Daoy (cell line): Measurements from ENCODE around the gene ANKRD18A. TPM values are rescaled to one million over a fixed set of nuclear protein-coding genes. Genes with fewer than 3 reads are reported as not detected.

ENCODE experiments used
- DNase-seq: peaks from one replicate; pipeline ENCODE4 v3.0.0-alpha.2; 2015; ENCODE audit warnings: low read depth
- total RNA-seq: library from RNA; depleted of rRNA; stranded (reverse); fragments of >200 nt; shearing (Covaris generic); gene quantifications from 2 replicates; pipeline ENCODE4 v1.2.3, GENCODE V29; 2014; rRNA removed

The ANKRD18A gene
- total RNA-seq = 1.1 and 1.5 TPM in 2 replicates

DNA sequence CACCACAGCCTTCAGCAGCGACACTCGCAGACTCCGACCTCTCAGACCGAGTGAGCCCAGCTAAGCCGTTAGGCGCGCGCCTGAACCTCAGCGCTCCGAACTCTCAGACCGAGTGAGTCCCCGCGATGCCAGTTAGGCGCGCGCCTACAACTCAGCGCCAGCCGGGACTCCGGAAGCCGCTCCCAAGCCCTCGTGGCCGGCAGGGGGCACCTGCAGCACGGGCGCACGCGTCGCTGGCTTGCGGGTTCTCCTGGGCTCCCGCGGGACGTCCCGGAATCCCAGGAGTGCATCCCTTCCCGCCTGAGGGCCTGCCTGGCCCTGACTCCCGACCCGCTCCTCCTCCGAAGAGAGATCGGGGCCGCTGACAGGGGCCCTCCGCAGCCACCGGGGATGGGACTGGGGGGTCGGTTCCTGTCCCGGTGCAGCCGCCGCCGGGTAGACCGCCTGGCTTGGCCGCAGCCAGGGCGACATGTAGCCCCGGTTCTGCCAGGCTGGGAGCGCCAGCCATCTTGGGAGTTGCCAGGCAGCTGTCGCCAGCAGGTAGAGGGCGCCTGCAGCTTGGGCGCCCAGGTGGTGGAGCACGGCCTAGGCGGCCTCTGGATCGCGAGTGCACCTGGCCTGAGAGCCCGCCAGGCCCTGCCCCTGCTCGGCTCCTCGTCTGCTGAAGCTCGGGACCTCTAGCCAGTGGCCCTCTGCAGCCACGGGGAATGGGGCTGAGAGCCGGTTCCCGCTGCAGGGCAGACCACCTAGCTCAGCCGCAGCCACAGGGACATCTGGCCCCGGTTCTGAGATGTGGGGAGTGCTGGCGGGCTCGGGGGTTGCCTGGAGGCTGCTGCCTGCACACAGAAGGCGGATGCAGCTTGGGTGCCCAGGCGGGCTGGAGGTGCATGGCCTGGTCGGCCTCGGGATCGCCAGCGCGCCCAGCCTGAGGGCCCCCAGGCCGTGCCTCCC lies at the start of gene ANKRD18A:
Gene ANKRD18A (minus strand): TSS at position 114 of the 951 bp plus-strand sequence. CDS start 311 bp downstream, outside the sequence.
- DNase-seq = peak; percentile 98

DNA sequence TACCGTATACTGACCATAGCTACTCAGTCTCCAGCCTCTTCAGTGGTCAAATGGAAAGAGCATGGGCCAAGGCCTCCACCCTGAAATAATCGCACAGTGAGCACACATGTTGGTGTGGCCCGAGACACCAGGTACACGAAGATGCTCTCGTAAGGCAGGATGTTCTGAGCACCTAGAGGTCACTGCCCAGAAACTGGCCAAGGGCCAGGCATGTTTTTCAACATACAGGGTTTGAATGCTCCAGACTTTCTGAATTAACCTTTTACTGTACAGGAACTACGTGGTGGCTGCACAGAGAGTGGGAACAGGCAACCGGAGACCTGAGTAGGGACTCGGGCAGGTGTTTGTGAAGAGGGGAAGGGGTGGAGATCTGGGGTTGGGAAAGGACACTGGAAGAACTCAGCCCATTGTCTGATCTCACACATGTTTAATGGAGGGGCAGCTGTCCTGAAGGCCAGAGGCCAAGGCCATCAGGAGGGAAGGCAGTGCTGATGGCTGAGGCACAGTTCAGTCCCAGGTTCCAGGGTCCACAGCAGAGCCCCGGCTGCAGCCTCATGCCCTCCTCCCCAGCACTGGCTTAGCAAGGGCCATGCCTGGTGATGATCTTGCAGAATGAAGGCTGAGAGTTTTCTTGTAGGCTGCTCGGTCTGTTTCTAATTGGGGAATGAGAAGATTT lies 48.5 kb upstream of the ANKRD18A start:
- DNase-seq = no peak

DNA sequence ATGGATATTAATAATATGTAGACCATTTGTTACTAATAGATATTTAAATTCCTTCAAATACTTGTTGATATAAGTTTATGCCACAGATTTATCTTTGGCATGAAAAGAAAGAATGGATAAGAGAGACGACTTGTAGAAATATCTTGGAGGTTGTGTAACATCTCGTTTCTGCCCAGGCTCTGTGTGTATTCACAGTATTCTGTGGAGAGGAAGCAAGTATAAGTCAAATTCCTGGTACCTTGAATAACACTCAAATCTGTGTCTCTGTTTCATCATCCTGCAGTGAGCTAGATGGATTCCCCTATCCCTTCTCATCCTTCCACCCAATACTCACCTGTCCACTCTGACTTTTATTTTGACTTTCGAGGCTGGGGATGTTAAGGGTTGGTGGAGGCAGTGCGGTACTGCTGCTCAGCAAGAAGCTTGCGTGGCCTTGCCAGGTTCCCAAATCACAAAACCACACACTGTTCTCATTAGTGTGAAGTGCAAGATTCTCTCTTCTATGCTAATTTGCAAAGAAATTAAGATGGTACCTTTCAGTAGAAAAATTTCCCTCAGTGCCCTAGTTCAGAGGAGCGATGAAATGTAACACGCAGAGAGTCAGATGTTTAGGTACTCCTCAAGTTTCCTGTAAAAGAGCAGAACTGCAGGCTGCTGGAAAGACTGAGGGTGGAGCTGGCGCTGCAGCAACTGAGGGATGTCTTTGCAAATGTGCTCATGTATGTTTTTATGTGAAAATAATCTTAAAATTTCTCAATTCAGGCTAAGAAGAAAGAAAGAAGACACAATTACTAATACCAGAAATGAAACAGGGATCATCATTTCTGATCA lies 42.6 kb upstream of the ANKRD18A start:
- DNase-seq = peak; percentile 58

DNA sequence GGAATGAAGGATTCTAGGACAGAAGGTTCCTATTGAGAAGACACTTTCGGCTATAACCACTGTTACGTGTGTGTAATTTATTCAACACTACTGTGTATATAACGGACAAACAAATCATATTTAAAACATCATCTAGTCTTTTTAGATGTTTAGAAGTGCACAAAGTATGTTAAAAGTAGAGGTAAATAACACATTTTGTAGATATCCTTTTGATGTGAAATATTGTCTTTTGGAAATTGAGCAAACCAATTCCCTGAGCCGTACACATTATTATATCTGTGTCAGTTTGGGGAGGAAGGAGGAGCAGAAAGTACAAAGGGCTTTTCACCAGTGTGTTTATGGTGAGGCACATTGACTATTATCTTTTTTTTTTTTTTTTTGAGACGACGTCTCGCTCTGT lies 39.1 kb upstream of the ANKRD18A start:
- DNase-seq = no peak

DNA sequence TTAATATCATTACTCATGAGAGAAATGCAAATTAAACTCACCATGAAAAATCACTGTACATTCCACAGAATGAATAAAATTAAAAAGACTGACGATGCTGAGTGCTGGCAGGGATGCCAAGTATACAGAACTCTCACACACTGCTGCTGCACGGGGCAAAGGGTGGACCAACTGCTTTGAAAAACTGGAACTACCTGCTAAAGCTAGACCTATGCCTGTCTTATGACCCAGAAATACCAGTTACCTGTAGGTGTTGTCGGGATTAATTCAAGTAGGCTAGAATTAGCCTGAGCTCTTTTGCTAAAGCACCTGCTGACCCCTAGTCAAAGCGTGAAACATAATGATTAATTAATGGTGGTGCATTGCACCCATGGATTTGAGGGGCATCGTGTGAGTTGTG lies 36.5 kb upstream of the ANKRD18A start:
- DNase-seq = no peak

DNA sequence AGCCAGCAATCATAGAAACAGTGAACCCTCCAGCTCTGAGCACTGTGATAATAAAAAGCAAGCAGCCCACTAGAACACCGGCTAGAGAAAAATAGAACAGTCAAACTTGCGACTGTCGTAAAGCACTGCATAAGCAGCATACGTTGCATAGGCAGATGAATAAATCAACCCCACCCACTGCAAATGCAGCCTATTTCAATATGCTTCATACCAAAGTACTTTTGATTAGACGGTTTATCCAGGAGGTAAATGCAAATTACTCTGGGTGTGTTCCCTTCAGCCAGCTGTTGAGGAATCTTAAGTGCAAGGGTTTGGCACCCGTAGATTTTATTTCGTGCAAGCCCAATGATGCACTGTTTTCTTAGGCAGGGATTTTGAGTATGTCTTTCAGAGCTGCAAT lies 32.1 kb upstream of the ANKRD18A start:
- no peak for DNase-seq

DNA sequence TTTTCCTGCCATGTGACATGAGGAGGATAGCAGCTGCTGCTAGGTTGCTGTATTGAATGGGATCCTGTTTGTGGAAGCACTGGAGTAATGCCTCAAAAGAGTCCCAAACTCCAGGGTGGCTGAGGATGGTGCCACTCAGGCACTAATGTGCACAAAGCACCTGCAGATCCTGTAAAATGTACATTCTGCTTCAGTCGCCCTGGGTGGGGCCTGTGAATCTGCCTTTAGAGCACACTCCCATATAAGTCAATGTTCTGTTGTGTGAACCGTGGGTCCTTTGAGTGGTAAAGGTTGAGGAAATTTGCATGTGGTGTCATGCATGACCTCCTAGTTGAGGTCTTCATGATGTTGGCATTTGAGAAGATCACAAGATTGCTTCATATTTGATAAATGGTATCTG lies 31.6 kb upstream of the ANKRD18A start:
- no peak for DNase-seq

DNA sequence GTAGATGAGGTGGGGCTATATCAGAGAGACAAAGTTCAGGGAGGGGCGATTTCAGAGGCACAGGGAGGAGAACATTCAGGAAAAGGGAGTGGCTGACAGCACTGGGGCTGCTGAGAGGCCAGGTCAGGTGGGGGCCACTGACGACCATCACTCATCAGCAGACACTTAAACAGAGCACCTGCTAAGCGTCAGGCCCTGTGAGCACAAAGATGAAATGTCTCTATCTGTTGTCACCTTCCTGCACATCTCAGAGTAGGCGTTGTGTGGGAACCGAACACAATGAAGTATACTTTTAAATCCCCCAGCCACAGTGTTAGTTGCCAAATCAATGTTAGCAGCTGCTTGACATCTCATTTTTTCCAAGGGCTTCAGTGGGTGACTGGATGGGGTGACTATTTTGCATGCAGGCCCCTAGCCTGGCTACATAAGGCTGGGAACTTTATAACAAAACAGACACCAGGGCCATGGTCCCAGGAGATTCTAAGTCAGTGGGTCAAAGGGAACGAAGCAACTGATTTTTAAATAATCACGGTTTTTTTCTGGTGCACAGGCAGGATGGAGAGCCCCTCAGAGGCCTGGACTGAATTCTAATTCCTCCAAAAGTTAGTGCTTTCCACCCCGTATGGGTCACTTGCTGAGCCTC lies 31.1 kb upstream of the ANKRD18A start:
- DNase-seq = no peak

DNA sequence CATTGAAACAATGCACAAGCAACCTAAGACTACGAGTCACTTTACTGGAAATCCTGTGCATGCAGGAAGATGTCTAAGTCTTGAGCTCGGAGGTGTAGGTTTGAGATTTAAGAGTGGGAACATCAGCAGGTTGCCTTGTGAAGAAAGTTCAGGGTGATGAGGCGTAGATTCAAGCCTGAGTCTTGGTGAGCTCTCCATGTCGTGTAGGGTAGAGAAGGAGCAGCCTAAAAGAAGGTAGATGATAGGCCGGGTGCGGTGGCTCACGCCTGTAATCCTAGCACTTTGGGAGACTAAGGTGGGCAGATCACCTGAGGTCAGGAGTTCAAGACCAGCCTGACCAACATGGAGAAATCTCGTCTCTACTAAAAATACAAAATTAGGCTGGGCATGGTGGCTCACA lies 30.2 kb upstream of the ANKRD18A start:
- no peak for DNase-seq

DNA sequence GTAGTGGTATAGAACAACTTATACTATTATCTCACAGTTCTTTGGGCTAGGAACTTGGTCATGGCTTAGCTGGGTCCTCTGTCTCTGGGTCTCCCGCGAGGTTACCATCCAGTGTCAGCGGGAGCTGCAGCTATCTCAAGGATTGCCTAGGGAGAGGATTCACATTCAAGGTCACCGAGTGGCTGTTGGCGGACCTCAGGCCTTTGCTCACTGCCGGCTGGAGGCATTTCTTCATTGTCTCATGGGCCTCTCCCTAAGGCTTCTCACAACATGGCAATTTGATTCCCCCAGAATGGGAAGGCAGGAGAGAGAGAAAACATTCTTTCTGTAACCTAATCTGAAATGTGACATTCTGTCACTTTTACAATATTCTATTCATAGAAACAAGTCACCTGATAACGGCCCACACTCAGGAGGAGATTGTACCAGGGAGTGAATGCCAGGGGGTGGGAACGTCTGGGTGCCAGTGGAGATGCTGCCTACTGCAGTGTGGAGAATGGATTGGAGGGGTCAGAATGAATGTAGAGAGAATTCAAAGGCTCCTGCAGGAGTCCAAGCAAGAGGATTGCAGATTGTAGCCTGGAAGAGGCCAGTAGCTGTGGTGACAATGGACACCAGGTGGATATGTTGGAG lies 29.5 kb upstream of the ANKRD18A start:
- no peak for DNase-seq

DNA sequence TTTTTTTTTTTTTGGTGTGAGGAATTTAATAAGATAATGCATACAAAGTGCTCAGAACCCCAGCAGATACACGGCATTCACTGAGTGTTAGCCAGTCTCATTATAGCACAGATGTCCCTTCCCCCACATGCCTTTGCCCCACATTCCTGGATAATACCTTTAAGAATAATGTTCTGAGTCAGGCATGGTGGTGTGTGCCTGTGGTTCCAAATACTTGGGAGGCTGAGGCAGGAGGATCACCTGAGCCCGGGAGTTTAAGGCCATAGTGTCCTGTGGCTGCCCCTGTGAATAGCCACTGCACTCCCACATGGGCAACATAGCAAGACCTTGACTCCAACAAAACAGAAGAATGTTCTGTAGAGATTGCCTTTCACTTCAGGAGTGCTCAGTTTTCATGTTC lies 24.2 kb upstream of the ANKRD18A start:
- peak; percentile 29 for DNase-seq

DNA sequence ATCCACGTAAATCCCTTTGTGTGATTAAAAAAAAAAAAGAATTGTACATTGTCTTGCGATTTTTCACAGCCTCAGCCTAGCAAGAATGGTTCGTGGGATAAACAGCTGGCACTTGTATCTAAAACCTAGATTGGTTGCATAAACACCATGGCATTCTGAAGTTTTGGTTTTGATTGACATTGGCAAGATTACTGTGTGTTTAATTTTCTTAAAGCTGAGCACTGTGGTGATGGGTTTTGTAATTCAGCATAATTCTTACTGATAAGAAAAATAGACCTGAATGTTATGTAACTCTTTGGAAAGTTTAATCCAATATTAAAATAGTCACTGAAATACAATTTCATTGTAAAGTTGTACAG lies 23.4 kb upstream of the ANKRD18A start:
- no peak for DNase-seq

DNA sequence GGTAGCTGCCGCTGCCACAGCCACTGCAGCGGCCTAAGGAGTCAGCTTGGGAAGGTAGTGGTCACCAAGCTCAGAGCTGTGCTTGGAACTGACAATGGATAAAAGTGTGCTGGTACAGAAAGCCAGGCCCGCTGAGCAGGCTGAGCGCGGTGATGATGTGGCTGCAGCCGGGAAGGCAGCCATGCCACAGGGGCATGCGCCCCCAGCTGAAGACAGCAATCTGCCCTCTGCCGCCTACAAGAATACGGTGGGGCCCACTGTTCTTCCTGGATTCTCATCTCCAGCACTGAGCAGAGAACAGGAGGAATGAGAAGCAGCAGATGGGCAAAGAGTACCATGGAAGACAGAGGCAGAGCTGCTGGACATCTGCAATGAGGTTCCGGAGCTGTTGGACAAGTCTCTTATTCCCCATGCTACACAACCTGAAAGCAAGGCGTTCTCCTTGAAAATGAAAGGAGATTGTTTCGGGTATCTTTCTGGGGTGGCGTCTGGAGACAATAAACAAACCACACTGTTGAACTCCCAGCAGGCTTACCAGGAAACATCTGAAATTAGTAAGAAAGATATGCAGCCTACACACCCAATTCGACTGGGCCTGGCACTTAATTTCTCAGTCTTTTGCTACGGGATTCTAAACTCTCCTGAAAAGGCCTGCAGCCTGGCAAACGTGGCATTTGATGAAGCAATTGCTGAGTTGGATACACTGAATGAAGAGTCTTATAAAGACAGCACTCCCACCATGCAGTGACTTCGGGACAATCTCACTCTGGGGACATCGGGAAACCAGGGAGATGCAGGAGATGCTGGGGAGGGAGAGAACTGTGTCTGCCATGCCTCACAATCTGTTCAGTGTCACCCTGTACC lies 22.8 kb upstream of the ANKRD18A start:
- DNase-seq = no peak

DNA sequence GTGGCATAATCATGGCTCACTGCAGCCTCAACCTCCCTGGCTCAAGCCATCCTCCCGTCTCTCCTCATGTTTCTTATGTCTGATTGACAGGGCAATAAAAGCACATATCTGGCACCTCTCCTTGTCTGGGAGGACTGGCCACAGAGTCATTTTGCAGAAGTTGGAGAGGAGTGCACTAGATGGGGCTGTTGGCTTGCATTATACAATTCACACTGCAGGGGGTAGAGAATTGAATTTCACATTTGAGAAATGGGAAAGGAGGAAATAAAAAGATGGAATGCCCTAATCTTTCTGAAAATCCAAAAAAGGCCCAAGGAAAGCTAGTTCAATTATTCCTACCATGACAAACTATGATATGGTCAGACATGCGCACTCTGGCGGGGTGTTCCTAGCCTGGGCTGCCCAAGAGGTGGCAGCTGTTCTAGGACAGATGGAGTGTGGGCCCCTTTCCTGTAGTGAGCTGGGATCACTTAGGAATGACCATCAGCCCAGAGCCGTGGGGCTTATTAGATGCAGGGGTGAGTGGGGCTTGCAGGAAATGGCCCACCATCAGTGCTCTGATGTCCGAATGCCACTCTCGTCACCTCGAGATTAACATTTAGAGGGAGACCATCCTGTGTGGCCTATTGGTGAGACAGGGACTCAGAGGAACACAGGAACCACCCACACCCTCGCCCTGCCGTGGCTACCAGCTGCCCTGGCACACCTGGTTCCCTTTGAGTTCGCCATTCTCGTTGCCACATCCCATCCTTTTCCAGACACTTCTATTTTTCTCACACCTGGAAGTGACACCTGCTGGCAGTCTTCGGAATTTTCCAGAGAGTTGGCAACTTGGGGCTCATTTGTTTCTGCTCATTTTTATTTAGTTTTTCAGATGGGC lies 21.8 kb upstream of the ANKRD18A start:
- peak; percentile 60 for DNase-seq

DNA sequence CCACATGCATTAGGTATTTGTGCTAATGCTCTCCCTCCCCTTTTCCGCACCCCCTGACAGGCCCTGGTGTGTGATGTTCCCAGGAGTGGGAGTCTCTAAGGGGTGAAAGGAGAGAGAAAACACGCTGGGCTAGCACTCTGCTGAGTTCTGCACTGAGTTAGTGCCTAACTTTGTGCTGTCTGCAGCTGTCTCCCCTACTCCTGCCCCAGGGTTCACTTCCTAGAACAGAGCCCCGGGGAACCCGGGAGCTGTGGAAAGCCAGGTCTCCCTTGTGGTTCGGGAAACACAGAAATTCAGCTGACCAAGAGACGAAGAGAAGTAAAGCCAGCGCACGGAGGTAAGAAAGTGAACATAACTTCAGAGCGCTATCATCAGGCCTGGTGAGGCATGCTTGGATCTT lies 20.7 kb upstream of the ANKRD18A start:
- DNase-seq = no peak

DNA sequence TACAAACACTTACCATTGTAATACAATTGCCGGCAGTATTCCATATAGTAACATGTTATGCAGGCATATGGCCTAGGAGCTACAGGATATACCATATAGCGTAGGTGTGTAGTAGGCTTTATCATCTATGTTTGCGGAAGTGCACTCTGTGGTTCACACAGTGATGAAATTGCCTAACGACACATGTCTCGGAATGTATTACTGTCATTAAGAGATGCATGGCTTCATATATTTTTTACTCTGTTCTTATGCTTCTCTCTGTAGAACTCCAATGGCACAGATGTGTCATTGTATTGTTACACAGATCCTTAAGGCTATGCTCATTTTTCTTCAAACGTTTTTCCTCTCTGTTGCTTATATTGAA lies 19.2 kb upstream of the ANKRD18A start:
- no peak for DNase-seq

DNA sequence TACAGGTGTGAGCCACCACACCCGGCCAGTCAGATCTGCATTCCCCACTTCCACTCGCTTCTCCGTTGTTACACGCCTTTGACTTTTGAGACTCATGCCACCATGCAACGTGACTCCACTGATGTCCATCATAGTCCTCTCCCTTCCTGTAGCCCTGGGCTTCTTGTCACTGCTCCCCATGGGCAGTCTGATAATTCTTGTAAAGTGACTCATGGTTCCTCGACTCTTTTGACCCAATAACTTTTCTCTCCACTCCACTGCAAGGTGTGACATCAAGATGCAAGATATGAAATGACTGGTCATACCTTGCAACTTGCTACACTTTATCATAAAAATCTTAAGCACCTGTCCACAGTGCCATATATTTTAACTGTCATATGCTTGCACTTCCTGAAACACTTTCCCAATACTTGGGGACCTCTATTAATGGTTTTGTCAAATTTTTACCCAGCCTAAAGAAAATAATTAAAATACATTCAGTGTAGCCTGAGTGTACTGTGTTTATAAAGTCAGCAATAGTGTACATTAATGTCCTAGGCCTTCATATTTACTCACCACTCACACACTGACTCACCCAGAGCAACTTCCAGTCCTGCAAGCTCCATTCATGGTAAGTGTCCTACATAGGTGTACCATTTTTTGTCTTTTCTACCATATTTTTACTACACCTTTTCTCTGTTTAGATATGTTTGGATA lies 18.6 kb upstream of the ANKRD18A start:
- DNase-seq = no peak

DNA sequence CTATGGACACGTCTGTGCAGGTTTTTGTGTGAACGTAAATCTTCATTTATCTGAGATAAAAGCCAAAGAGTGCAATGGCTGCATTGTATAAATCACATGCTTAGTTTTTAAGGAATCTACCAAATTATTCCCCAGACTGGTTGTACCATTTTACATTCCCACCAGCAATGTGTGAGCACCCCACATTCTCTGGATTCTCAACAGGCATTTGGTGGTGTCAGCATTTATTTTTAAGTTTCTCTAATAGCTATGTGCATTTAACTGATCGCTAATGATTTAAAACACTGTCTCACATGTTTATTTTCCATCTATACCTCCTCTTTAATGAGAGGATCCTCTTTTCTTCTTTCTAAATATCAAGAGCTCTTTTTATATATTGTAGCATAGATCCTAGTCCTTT lies 13.9 kb upstream of the ANKRD18A start:
- no peak for DNase-seq

DNA sequence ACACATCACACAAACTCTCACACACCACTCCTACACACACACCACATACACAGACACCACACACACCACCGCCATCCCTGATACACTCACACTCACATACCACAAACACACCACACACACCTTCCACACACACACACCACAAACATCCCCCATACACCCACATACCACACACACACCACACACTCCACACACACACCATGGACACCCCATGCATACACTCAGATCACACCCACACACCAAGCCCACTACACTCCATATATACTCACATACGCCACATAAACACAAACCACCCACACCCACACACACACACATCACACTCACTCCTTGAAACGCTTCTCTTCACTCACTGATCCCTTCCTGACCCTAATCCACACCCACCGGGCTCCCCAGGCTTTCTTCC lies 9.1 kb upstream of the ANKRD18A start:
- no peak for DNase-seq
